ENCODE data around the gene LRMDA.
A peak's percentile ranks its signal among the peaks of the same experiment; 100 is the strongest.

Gene LRMDA

DNA sequence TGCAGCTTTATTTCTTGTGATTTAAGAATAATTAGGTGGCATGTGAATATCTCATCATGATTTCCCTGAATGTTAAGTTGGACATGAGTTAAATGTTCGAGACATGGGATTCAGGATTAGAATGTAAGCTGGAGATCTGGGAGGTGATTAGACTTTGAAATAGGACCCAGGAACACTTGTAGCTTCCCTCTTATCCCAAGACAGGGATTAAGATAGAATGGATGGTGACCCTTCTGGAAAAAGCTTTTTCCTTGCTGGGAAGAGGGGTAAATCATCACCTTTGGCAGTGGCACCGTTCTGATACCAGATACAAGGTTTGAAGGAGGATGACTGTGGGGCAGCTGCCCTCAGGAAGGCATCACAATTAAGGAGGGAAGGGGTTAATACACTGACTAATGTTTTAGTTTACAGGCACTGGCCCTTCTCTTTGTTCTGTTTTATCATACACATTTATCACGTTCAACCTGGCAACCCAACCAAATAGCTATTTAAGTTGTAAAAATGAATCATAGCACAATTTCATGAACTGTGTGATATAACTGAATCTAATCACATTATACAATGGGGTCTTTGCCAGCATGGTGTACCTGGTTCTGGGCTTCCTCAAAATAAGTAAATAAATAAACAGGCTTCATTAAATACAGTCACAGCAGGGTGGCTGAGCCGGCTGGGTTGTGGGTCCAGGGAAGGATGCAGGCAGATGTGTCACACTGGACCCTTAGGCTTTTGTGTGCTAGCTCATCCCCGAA, 212.7 kb downstream of the LRMDA start:
- no peaks in the 10 kb centered on the region for H3K36me3 Mint-ChIP-seq (ENCODE audit: low read depth)
- H3K9me3 Mint-ChIP-seq, result no peaks in the 10 kb centered on the region
- TF ChIP-seq, protein P1, sequence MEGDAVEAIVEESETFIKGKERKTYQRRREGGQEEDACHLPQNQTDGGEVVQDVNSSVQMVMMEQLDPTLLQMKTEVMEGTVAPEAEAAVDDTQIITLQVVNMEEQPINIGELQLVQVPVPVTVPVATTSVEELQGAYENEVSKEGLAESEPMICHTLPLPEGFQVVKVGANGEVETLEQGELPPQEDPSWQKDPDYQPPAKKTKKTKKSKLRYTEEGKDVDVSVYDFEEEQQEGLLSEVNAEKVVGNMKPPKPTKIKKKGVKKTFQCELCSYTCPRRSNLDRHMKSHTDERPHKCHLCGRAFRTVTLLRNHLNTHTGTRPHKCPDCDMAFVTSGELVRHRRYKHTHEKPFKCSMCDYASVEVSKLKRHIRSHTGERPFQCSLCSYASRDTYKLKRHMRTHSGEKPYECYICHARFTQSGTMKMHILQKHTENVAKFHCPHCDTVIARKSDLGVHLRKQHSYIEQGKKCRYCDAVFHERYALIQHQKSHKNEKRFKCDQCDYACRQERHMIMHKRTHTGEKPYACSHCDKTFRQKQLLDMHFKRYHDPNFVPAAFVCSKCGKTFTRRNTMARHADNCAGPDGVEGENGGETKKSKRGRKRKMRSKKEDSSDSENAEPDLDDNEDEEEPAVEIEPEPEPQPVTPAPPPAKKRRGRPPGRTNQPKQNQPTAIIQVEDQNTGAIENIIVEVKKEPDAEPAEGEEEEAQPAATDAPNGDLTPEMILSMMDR (IDR thresholded peaks at IDR 0.05), result no peak
- H3K27ac Mint-ChIP-seq, result no peak overlapping the region
- peaks cover 4% of the 10 kb centered on the region for H3K27me3 Mint-ChIP-seq (ENCODE audit: low read depth, poor library complexity)
- peaks cover 73% of the 10 kb centered on the region for H3K4me1 Mint-ChIP-seq
- no peak for DNase-seq
- H3K4me3 Mint-ChIP-seq, result no peak overlapping the region

DNA sequence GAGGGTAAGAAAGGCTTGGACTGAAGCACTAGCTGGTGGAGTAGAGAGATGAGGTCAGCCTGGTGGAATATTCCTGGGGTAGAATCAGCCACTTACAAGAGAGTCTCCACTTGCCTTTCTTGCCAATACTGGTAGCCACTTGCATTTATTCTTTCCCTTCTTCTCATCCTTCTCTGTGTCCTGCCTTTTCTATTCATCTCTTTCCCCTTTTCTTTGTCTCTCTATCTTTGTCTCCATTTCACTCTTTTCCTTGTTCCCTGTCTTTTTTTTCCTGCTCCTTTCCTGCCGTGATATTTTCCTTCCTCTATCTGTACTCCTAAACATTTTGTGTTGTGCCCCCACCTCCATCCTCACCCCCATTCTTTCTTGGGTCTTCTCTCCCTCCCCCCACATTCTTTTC, 214.3 kb downstream of the LRMDA start:
- no peak for DNase-seq
- Mint-ChIP-seq H3K27ac (peak overlapping the region; percentile 66), H3K9me3 (peaks cover 7% of the 10 kb centered on the region), H3K4me3 (no peak overlapping the region), H3K27me3 (ENCODE audit: low read depth, poor library complexity) (peaks cover 4% of the 10 kb centered on the region), H3K4me1 (peaks cover 73% of the 10 kb centered on the region), H3K36me3 (ENCODE audit: low read depth) (peaks cover 11% of the 10 kb centered on the region)
- TF ChIP-seq, protein P1 (IDR thresholded peaks at IDR 0.05), result no peak

DNA sequence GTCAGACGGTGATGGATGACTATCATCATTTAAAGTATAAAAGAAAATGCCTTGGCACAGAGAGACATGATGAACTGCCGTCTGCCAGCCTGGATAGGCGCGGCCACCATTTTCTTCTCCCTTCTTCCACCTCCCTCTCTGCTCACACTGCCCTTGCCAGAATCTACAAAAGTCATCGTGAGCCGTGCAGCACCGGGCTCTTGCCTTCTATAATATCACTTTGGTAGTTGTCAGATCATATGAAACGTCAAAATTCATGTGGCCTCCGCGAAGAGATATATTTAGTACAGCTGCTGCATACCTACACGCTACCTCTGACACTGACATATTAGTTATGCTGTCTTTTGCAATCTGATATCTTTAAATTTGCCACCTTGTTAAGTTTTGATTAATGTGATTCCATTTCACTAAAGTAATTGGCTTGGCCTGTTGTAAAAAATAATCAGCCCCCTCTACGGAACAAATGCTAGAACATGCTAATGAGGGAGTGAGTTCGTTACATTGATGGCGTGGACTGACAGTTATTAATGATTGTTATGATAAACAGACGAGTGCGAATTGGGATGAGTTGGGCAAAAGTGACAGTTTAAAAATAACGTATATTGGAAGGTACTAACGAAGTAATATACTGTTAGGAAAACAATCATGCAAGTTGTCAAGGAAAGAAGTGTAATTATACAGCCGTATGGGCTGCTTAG, 214.9 kb downstream of the LRMDA start:
- TF ChIP-seq, protein P1 (IDR thresholded peaks at IDR 0.05), result no peak
- Mint-ChIP-seq H3K4me1 (peaks cover 75% of the 10 kb centered on the region), H3K27ac (no peak overlapping the region), H3K4me3 (no peak overlapping the region), H3K27me3 (ENCODE audit: low read depth, poor library complexity) (peaks cover 4% of the 10 kb centered on the region), H3K36me3 (ENCODE audit: low read depth) (peaks cover 11% of the 10 kb centered on the region), H3K9me3 (peaks cover 7% of the 10 kb centered on the region)
- no peak for DNase-seq

DNA sequence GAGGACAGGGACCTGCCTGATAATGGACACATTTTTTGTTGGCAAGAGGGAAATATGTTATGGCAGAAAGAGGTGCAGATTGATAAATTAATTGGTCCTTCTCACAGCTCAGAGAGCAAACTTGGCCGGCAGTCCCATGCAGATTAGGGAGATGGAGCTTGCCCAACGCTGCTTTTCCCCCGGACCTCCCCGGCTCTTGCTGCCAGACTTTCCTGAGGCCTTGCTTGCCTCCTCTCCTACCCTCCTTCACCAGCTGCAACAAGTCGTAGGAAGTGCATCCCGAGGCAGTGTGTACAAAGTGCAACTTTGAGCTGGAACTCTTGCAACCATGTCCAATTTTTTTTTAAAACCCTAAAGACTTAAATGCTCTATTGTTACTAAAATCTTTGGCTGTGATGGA, 215.5 kb downstream of the LRMDA start:
- TF ChIP-seq, protein P1 (IDR thresholded peaks at IDR 0.05), result no peak
- Mint-ChIP-seq H3K27me3 (ENCODE audit: low read depth, poor library complexity) (peaks cover 4% of the 10 kb centered on the region), H3K9me3 (peaks cover 7% of the 10 kb centered on the region), H3K36me3 (ENCODE audit: low read depth) (peaks cover 11% of the 10 kb centered on the region), H3K27ac (no peak overlapping the region), H3K4me1 (peaks cover 80% of the 10 kb centered on the region), H3K4me3 (no peak overlapping the region)
- DNase-seq, result no peak

DNA sequence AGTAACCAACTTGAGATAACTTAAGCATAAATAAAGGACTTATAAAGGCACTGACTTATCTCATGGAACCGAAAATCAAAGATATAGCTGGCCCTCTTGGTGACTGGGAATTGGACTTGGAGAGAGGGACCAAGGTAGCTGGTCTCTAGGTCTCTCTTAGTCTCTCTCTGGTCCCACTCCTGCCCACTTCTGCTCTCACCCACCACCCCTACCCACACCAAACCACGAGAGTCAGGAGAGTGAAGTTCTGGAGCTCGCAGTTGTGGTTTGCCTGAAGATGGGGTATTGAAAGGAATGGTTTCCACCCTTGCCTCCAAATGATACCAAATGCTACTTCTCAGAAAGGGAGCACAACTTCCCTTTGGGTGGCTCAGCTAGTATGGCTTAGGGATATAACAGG, 216.3 kb downstream of the LRMDA start:
- Mint-ChIP-seq H3K27me3 (ENCODE audit: low read depth, poor library complexity) (peaks cover 7% of the 10 kb centered on the region), H3K27ac (no peak overlapping the region), H3K4me1 (peaks cover 88% of the 10 kb centered on the region), H3K4me3 (no peak overlapping the region), H3K9me3 (peaks cover 7% of the 10 kb centered on the region), H3K36me3 (ENCODE audit: low read depth) (peaks cover 11% of the 10 kb centered on the region)
- TF ChIP-seq, protein P1 (IDR thresholded peaks at IDR 0.05), result no peak
- no peak for DNase-seq

All from nephron progenitor cell (in vitro differentiated cells).